GM12892 (cell line): ENCODE data around the gene RAB20.

ENCODE experiments used
- POLR2AphosphoS5 ChIP-seq: IDR thresholded peaks from 2 replicates; pipeline ENCODE4 v1.6.1; 2011; ENCODE audit warnings: low read depth, low read length, control low read depth
- TAF1 ChIP-seq: IDR thresholded peaks from 2 replicates; pipeline ENCODE4 v1.6.1; 2011; ENCODE audit warnings: low read depth, mild to moderate bottlenecking, control low read depth, low read length, borderline replicate concordance

DNA sequence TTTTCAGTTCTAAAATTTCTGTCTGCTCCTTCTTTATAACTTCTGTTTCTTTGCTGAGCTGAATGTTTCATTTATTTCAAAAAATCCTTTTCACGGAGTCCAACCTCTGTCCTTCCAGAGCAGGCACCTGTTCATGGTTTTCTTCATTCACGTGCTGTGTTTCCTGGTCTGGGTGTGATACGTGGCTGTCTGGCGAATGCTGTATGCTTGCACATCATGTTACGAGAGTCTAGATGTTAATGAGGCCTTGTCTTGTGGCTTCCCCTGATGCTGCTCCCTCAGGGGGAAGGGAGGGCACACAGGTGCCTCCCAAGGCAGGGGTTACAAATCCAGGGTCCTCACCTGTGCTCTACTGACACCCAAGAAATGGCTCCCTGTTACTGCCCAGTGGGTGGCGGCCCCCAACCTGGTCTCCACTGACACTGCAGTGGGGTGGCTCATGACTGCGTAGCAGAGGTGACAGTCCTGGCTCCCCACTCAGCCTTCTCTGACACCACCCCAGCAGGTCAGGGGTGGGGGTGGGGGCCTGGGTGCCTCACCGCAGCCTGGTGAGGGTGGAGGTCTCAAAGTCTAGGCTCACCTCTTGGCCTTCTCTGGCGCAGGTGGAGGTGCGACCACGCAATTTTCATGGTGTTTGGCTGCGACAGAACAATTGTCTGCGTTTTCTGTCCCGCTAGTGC, 20.1 kb upstream of the RAB20 start:
- TF ChIP-seq POLR2AphosphoS5: no peak
- no peak for TF ChIP-seq TAF1
